Nephron (organoid): Measurements from ENCODE around the gene MAP2K1.
"Not testable (repeated sequence)": the region's sequence is repeated elsewhere in the genome, so short reads cannot be mapped to it uniquely, and the experiment has no call there.

Source experiments
- H3K27ac Mint-ChIP-seq, 3 experiments: 2 replicates each; pipeline ENCODE4 v1.8.0; 2020; ENCODE audit warnings: mixed read lengths in 3 of 3, mild to moderate bottlenecking in 2 of 3, moderate library complexity in 1 of 3
- H3K27me3 Mint-ChIP-seq: 2 replicates; pipeline ENCODE4 v1.8.0; 2021; ENCODE audit warnings: low read depth, mild to moderate bottlenecking, moderate library complexity, mixed read lengths
- H3K36me3 Mint-ChIP-seq: 2 replicates; pipeline ENCODE4 v1.8.0; 2020; ENCODE audit warnings: low read depth, mixed read lengths
- H3K4me1 Mint-ChIP-seq: 2 replicates; pipeline ENCODE4 v1.8.0; 2020; ENCODE audit warnings: mixed read lengths
- H3K4me3 Mint-ChIP-seq, 3 experiments: 2 replicates each; pipeline ENCODE4 v1.8.0; 2020; ENCODE audit warnings: mild to moderate bottlenecking in 3 of 3, mixed read lengths in 3 of 3, moderate library complexity in 2 of 3
- H3K9me3 Mint-ChIP-seq: 2 replicates; pipeline ENCODE4 v1.8.0; 2020; ENCODE audit warnings: mixed read lengths
- CTCF ChIP-seq, 3 experiments: fragments of 200-600 bp; sonication (generic); IDR thresholded peaks; one replicate each; pipeline ENCODE4 v1.5.0; 2021; ENCODE audit warnings: antibody characterized with exemption in 3 of 3; ENCODE audit not compliant: unreplicated experiment in 3 of 3

Gene MAP2K1

GRCh38 chr15:66390678-66391077 is 4.0 kb downstream of the MAP2K1 start:
- H3K4me3 Mint-ChIP-seq = peak overlapping the region in 2 of 3 experiments; percentile 59 to 79
- H3K36me3 Mint-ChIP-seq = peaks cover 17% of the 10 kb centered on the region
- no peak for TF ChIP-seq CTCF (IDR thresholded peaks at IDR 0.05; ENCODE audit: unreplicated experiment in 3 of 3)
- no peaks in the 10 kb centered on the region for H3K27me3 Mint-ChIP-seq
- peaks cover 36% of the 10 kb centered on the region for H3K4me1 Mint-ChIP-seq
- no peaks in the 10 kb centered on the region for H3K9me3 Mint-ChIP-seq
- H3K27ac Mint-ChIP-seq = peak overlapping the region in 1 of 3 experiments; percentile 21

GRCh38 chr15:66393037-66393436 is 6.3 kb downstream of the MAP2K1 start:
- not testable (repeated sequence) for H3K9me3 Mint-ChIP-seq, H3K27me3 Mint-ChIP-seq, H3K4me3 Mint-ChIP-seq, H3K27ac Mint-ChIP-seq
- Mint-ChIP-seq H3K4me1 (peaks cover 23% of the 10 kb centered on the region), H3K36me3 (peaks cover 24% of the 10 kb centered on the region)

- no peaks in the 10 kb centered on the region for H3K9me3 Mint-ChIP-seq
- TF ChIP-seq CTCF (IDR thresholded peaks at IDR 0.05; ENCODE audit: unreplicated experiment in 3 of 3) = no peak
- H3K27ac Mint-ChIP-seq = no peak overlapping the region
- no peaks in the 10 kb centered on the region for H3K27me3 Mint-ChIP-seq
- peaks cover 23% of the 10 kb centered on the region for H3K36me3 Mint-ChIP-seq
- no peak overlapping the region for H3K4me3 Mint-ChIP-seq
- H3K4me1 Mint-ChIP-seq = peaks cover 12% of the 10 kb centered on the region
Observed at GRCh38 chr15:66394472-66394871, 7.8 kb downstream of the MAP2K1 start.

- no peak overlapping the region for H3K4me3 Mint-ChIP-seq
- H3K36me3 Mint-ChIP-seq = peaks cover 23% of the 10 kb centered on the region
- H3K27ac Mint-ChIP-seq = no peak overlapping the region
- TF ChIP-seq CTCF (IDR thresholded peaks at IDR 0.05; ENCODE audit: unreplicated experiment in 3 of 3) = no peak
- H3K9me3 Mint-ChIP-seq = no peaks in the 10 kb centered on the region
- no peaks in the 10 kb centered on the region for H3K27me3 Mint-ChIP-seq
- H3K4me1 Mint-ChIP-seq = peaks cover 10% of the 10 kb centered on the region
Observed at GRCh38 chr15:66394915-66395314, 8.2 kb downstream of the MAP2K1 start.

- H3K36me3 Mint-ChIP-seq = peaks cover 16% of the 10 kb centered on the region
- no peaks in the 10 kb centered on the region for H3K9me3 Mint-ChIP-seq
- H3K27ac Mint-ChIP-seq = no peak overlapping the region
- peaks cover 40% of the 10 kb centered on the region for H3K4me1 Mint-ChIP-seq
- H3K27me3 Mint-ChIP-seq = no peaks in the 10 kb centered on the region
- no peak overlapping the region for H3K4me3 Mint-ChIP-seq
- TF ChIP-seq CTCF (IDR thresholded peaks at IDR 0.05; ENCODE audit: unreplicated experiment in 3 of 3) = no peak
Observed at GRCh38 chr15:66399276-66399675, 12.6 kb downstream of the MAP2K1 start.

- peak overlapping the region in 2 of 3 experiments; percentile 16 to 40 for H3K27ac Mint-ChIP-seq
- H3K4me1 Mint-ChIP-seq = peaks cover 48% of the 10 kb centered on the region
- H3K27me3 Mint-ChIP-seq = no peaks in the 10 kb centered on the region
- no peak for TF ChIP-seq CTCF (IDR thresholded peaks at IDR 0.05; ENCODE audit: unreplicated experiment in 3 of 3)
- no peak overlapping the region for H3K4me3 Mint-ChIP-seq
- peaks cover 13% of the 10 kb centered on the region for H3K36me3 Mint-ChIP-seq
- H3K9me3 Mint-ChIP-seq = no peaks in the 10 kb centered on the region
Observed at GRCh38 chr15:66400351-66400774, 13.7 kb downstream of the MAP2K1 start.
